Cardiac muscle cell (in vitro differentiated cells and primary cell): ENCODE measurements around the gene GTF2A1. TPM values are rescaled to one million over a fixed set of nuclear protein-coding genes. Genes with fewer than 3 reads are reported as not detected.

Experiments used
- DNase-seq, 2 donors: peaks; one replicate each; pipeline versions ENCODE4 v3.0.0 to v3.0.0-alpha.2; 2010 to 2017; ENCODE audit warnings: low read depth in 1 of 2, low spot score in 1 of 2
- H3K27ac ChIP-seq: fragments of 200-600 bp; sonication (generic); 2 replicates; pipeline ENCODE4 v1.5.1; 2016
- H3K27me3 ChIP-seq: fragments of 200-600 bp; sonication (generic); 2 replicates; pipeline ENCODE4 v1.6.0; 2016; ENCODE audit warnings: control low read depth
- H3K36me3 ChIP-seq: fragments of 200-600 bp; sonication (generic); 2 replicates; pipeline ENCODE4 v1.5.1; 2016; ENCODE audit warnings: control low read depth
- H3K4me1 ChIP-seq: fragments of 200-600 bp; sonication (generic); 2 replicates; pipeline ENCODE4 v1.8.1; 2017; ENCODE audit warnings: low read depth, mild to moderate bottlenecking, mixed run types
- H3K4me3 ChIP-seq: fragments of 200-600 bp; sonication (generic); 2 replicates; pipeline ENCODE4 v1.5.1; 2016; ENCODE audit warnings: mild to moderate bottlenecking
- H3K9me3 ChIP-seq: fragments of 200-600 bp; sonication (generic); 2 replicates; pipeline ENCODE4 v1.5.1; 2017; ENCODE audit warnings: low read depth, mild to moderate bottlenecking, control low read depth
- polyA plus RNA-seq: library from polyadenylated mRNA; unstranded; fragments of >200 nt; fragmentation: Nextera tagmentation; extraction: Ambion mirVana; gene quantifications from 2 replicates; pipeline ENCODE4 v1.2.1, GENCODE V29; 2016
- total RNA-seq: library from RNA; depleted of rRNA; stranded (reverse); fragments of >200 nt; gene quantifications from 2 replicates; pipeline ENCODE4 v1.2.3, GENCODE V29; 2016
- TF ChIP-seq, protein P1 (sequence below): IDR thresholded peaks from 2 replicates; pipeline ENCODE4 v1.5.1; 2012; ENCODE audit warnings: low read depth, mild to moderate bottlenecking, low read length

Gene GTF2A1
- total and polyA plus RNA-seq, 2 experiments from 2014 or later: 3.5 to 26.8 TPM

DNA sequence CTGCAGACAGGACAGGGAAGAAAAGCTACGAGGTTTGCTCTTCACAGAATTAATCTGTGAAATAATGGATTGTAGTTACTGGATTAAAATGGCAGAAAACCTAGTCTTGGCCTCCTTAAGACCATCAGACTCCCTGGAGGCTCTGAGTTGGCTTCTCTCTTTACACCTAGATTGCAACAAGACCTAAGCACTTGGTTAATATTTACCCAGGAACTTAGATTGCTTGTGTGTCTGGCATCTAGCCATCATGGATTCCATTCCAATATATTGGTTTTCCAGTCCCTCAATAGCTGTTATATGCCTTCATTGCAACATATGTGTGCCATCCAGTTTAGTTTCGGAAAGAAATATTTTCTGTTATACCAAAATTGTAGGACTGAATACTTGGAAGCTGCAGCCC is 1.9 kb upstream of the GTF2A1 start:
- H3K4me3 ChIP-seq: no peak overlapping the region

DNA sequence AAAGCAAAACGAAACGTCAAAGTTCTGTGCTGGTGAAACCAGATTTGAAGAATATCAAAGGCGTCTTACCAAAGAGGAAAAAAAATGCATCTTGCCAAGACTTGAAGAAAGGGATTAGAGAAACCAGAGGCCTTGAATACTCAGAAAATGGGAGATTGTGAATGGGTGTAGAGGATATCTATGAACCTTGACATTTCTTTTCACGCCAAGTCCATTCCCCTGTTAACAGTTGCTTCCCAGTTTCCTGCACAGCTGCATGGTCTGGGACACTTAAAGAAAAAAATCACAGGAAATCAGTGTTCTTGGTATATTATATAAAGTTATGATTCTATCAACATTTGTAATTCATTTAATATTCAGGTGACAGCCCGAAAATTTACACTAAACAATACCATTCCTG is 1.4 kb upstream of the GTF2A1 start:
- peaks cover 17% of the 10 kb centered on the region for H3K4me1 ChIP-seq
- DNase-seq: no peak
- no peaks in the 10 kb centered on the region for H3K27me3 ChIP-seq
- H3K9me3 ChIP-seq: no peaks in the 10 kb centered on the region
- peak overlapping the region; percentile 99 for H3K27ac ChIP-seq
- TF ChIP-seq, protein P1, sequence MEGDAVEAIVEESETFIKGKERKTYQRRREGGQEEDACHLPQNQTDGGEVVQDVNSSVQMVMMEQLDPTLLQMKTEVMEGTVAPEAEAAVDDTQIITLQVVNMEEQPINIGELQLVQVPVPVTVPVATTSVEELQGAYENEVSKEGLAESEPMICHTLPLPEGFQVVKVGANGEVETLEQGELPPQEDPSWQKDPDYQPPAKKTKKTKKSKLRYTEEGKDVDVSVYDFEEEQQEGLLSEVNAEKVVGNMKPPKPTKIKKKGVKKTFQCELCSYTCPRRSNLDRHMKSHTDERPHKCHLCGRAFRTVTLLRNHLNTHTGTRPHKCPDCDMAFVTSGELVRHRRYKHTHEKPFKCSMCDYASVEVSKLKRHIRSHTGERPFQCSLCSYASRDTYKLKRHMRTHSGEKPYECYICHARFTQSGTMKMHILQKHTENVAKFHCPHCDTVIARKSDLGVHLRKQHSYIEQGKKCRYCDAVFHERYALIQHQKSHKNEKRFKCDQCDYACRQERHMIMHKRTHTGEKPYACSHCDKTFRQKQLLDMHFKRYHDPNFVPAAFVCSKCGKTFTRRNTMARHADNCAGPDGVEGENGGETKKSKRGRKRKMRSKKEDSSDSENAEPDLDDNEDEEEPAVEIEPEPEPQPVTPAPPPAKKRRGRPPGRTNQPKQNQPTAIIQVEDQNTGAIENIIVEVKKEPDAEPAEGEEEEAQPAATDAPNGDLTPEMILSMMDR: no peak
- H3K36me3 ChIP-seq: no peaks in the 10 kb centered on the region
- no peak overlapping the region for H3K4me3 ChIP-seq

More for the DNA sequence above, 1.9 kb upstream of the GTF2A1 start:
- Histone ChIP-seq H3K27ac (no peak overlapping the region), H3K36me3 (no peaks in the 10 kb centered on the region), H3K4me1 (peaks cover 17% of the 10 kb centered on the region), H3K9me3 (no peaks in the 10 kb centered on the region), H3K27me3 (no peaks in the 10 kb centered on the region)
- DNase-seq: no peak
- TF ChIP-seq, protein P1: no peak

DNA sequence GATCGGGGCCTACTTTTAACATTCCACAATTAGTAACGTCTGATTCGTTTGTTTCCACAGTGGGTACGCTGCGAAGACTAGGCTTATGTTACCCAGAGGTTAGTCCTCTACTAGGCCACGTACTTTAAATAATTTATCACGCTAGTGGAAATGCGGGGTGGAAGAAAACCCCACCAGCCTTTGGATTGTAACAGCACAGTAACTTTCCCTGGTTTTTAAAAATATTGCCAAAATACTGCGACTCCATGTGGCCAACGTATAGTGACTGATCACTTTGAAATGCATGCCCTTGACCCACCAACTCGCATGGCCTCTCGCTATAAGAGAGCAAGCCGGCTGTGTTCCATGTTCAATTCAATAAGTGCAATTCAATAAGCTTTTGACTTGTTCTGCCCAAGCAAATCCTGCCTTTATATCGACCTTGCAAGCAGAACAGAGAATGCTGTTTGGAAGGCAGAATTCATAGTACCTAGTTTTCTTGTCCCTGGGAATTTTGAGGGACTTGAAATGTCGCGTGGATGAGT is 882 bp upstream of the GTF2A1 start:
- H3K36me3 ChIP-seq: no peaks in the 10 kb centered on the region
- DNase-seq: peak; percentile 13 to 29
- TF ChIP-seq, protein P1: no peak

DNA sequence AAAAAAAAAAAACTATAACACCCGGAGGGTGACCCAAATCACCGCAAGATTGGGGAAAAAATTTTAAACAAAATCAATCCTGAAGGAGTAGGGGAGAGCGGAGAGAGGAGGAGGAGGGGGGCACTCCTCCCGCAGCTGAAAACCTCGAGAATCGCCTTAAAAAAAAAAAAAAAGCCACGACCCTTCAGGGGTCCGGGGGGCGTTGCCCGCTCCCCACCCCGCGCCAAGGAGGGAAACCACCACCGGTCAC is 254 bp downstream of the GTF2A1 start:
- Histone ChIP-seq H3K9me3 (no peaks in the 10 kb centered on the region), H3K4me1 (peaks cover 17% of the 10 kb centered on the region), H3K36me3 (peaks cover 8% of the 10 kb centered on the region), H3K27ac (peak overlapping the region; percentile 84), H3K4me3 (peak overlapping the region; percentile 100), H3K27me3 (no peaks in the 10 kb centered on the region)
- DNase-seq: no peak
- TF ChIP-seq, protein P1: no peak

More for the DNA sequence above, 882 bp upstream of the GTF2A1 start:
- H3K9me3 ChIP-seq: no peaks in the 10 kb centered on the region
- H3K27me3 ChIP-seq: no peaks in the 10 kb centered on the region
- H3K4me3 ChIP-seq: peak overlapping the region; percentile 100
- H3K4me1 ChIP-seq: peaks cover 17% of the 10 kb centered on the region
- H3K27ac ChIP-seq: peak overlapping the region; percentile 99

DNA sequence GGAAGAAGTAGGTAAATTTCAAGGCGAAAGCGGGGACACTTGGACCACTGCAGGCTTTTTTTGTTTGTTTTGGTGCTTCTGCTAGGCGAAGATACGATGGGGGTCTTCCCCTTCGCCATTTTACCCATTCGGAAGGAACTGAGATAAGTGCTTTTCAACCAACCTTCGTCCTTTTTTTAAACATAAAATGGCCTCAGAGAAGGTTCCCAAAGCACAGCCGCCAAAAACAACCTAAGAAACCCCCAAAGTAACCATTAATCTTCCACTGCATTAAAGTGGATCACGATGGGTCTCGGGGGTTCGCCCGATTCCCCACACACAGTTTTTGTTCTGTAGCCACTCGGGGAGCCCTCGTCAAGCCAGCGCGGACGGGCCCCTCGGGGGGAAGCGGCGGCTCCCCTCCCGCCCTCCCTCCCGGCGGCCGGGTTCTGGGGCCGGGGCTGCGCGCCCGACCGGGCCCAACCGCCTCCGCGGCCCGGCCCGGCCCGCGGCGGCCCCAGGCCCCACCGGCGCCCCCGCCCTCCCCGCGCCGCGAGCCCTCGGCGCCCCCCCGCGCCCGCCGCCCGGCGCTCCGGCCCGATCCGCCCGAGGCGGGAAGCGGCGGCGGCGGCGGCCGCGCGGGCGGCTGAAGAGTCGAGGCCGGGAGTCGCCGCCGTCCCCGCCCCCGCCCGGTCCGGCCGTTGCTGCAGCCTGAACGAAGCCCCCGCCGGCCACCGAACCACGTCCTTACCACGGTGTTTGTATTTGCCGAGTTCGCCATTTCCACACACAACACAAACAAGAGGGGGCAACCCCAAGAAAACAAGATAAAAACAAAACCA is 790 bp downstream of the GTF2A1 start:
- peaks cover 17% of the 10 kb centered on the region for H3K4me1 ChIP-seq
- H3K9me3 ChIP-seq: no peaks in the 10 kb centered on the region
- TF ChIP-seq, protein P1: no peak
- H3K27ac ChIP-seq: peak overlapping the region; percentile 97
- H3K4me3 ChIP-seq: peak overlapping the region; percentile 100
- H3K36me3 ChIP-seq: peaks cover 14% of the 10 kb centered on the region
- peak; percentile 47 to 65 for DNase-seq
- no peaks in the 10 kb centered on the region for H3K27me3 ChIP-seq
